Mammary epithelial cell (primary cell): ENCODE data around the gene DNAJC13.

ENCODE experiments used
- CTCF ChIP-seq, 2 donors: IDR thresholded peaks in 1 of 2; conservative IDR thresholded peaks in 1 of 2; 2 replicates each; pipeline ENCODE4 v1.5.1; 2011 to 2012; ENCODE audit warnings: inconsistent platforms in 2 of 2, low read length in 2 of 2, mild to moderate bottlenecking in 2 of 2, control low read depth in 1 of 2, low read depth in 1 of 2; ENCODE audit not compliant: insufficient read depth in 1 of 2; ENCODE audit errors: extremely low read depth in 1 of 2
- EZH2 ChIP-seq: IDR thresholded peaks from 2 replicates; pipeline ENCODE4 v1.6.1; 2012; ENCODE audit warnings: low read length, inconsistent platforms, borderline replicate concordance

DNA sequence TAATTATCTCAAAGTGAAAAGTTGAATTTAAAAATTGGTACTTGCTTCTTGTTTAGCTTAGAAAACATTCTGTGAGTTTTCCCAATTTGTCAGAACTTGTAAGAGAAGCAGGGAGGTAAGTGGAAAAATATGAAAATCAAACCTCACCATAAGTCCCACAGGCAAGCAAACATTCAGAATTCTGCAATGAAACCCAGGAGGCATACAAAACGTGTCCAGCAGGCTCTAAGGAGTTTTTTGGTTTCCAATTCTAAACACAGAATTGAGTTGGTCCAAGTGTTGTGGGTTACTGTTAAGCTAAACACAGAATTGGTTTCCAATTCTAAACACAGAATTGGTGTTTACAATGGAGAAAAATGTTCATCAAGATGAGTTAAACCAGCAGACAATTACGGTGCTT is 152.7 kb downstream of the DNAJC13 start:
- TF ChIP-seq CTCF (conservative IDR thresholded peaks at IDR 0.05 in 1 of 2, IDR thresholded peaks at IDR 0.05 in 1 of 2; ENCODE audit: extremely low read depth in 1 of 2, insufficient read depth in 1 of 2, low read depth in 1 of 2, low read length in 2 of 2) (no peak), EZH2 (no peak)
